GM18505 (cell line): ENCODE measurements around the gene FCHO1.
"Not testable (repeated sequence)": the region's sequence is repeated elsewhere in the genome, so short reads cannot be mapped to it uniquely, and the experiment has no call there.

Experiments
- ATAC-seq: cut with Tn5 transposase; IDR thresholded peaks from one replicate; pipeline ENCODE4 v1.9.1; 2021; ENCODE audit not compliant: unreplicated experiment
- POLR2A ChIP-seq: IDR thresholded peaks from 4 replicates; pipeline ENCODE4 v1.6.1; 2011; ENCODE audit warnings: borderline replicate concordance; ENCODE audit not compliant: insufficient read depth, insufficient read length; ENCODE audit errors: extremely low read depth

Gene FCHO1

GRCh38 chr19:17762505-17763229 lies 11.4 kb downstream of the FCHO1 start:
- no peak for TF ChIP-seq POLR2A
- no peak for ATAC-seq

- no peak for ATAC-seq
Observed at GRCh38 chr19:17764348-17764747, 13.1 kb downstream of the FCHO1 start.

GRCh38 chr19:17765069-17765618 lies 13.9 kb downstream of the FCHO1 start:
- ATAC-seq, result no peak
- TF ChIP-seq POLR2A, result no peak

More at GRCh38 chr19:17764348-17764747, 13.1 kb downstream of the FCHO1 start:
- TF ChIP-seq POLR2A, result no peak

- TF ChIP-seq POLR2A, result no peak
- ATAC-seq, result no peak
Observed at GRCh38 chr19:17766543-17767131, 15.4 kb downstream of the FCHO1 start.

- TF ChIP-seq POLR2A, result no peak
- no peak for ATAC-seq
Observed at GRCh38 chr19:17767559-17767958, 16.3 kb downstream of the FCHO1 start.

- no peak for ATAC-seq
- no peak for TF ChIP-seq POLR2A
Observed at GRCh38 chr19:17770613-17771012, 19.3 kb downstream of the FCHO1 start.

- TF ChIP-seq POLR2A, result no peak
- no peak for ATAC-seq
Observed at GRCh38 chr19:17772172-17772571, 20.9 kb downstream of the FCHO1 start.

- TF ChIP-seq POLR2A, result no peak
- no peak for ATAC-seq
Observed at GRCh38 chr19:17775245-17775927, 24.1 kb downstream of the FCHO1 start.

GRCh38 chr19:17775991-17776803 lies 24.9 kb downstream of the FCHO1 start:
- TF ChIP-seq POLR2A, result no peak
- peak; percentile 61 for ATAC-seq

- not testable (repeated sequence) for ATAC-seq
Observed at GRCh38 chr19:17777840-17778239, 26.6 kb downstream of the FCHO1 start.

- ATAC-seq, result no peak
- no peak for TF ChIP-seq POLR2A
Observed at GRCh38 chr19:17778251-17778967, 27.1 kb downstream of the FCHO1 start.
